ENCODE measurements around the gene SHB. TPM values are rescaled to one million over a fixed set of nuclear protein-coding genes. Genes with fewer than 3 reads are reported as not detected.

The SHB gene
- total RNA-seq, 6 experiments from 2014 or later: 12.0 to 43.1 (median 21.9) TPM

DNA sequence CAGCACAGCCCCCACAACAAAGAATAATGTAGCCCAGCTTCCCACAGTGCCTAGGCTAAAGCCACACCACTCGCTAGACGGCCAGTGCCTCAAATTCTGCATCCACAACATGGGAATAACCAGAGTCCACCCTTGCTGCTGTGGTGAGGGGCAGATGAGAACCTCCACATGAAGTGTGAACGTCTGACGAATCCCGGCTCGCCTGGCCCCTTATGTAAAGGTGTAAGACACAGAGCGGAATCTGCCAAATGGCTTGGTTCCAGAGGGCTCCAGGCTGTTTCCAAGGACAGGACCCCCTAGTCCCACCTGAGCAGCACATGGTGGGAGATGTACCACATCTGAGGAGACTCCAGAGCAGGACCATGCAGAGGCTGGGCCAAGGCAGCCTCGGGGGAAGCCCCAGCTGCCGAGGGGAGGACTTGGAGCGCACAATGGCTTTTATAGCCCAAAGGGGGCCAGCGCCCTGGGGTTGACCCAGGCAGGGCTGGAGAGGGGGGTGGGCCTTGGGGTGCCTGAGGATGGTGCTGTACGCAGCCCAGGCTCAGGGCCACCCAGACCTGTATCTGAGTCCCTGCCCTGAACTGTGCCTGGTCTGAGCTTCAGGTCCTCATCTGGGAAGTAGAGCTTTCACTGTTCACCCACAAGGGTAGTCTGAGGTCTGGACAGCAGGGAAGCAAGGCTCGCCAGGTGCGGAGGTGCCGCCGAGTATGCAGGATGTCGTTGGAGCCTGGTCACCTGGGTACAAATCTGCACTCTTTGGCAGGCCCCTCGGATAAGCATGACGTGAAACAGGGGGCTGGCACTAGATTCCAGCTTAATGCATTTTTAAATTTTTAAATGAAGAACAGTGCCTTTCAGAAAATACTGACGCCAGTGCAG is 140.2 kb downstream of the SHB start:
- ATAC-seq (peak in 1 of 4 donors; percentile 11), DNase-seq (no peak)
- Histone ChIP-seq H3K36me3 (peaks cover 0 to 5% (median 1%) of the 10 kb centered on the region in 4 donors), H3K27ac (peak overlapping the region in 1 of 3 donors; percentile 30), H3K27me3 (no peaks in the 10 kb centered on the region), H3K4me1 (peaks cover 0 to 14% (median 7%) of the 10 kb centered on the region in 4 donors), H3K9me3 (no peaks in the 10 kb centered on the region), H3K4me3 (no peak overlapping the region)
- 83% methylated on average over 2 of the region's 20 CpGs for WGBS (ENCODE audit: insufficient coverage, low coverage, low lambda C conversion rate, missing lambda C conversion rate)
- TF ChIP-seq, protein P1, sequence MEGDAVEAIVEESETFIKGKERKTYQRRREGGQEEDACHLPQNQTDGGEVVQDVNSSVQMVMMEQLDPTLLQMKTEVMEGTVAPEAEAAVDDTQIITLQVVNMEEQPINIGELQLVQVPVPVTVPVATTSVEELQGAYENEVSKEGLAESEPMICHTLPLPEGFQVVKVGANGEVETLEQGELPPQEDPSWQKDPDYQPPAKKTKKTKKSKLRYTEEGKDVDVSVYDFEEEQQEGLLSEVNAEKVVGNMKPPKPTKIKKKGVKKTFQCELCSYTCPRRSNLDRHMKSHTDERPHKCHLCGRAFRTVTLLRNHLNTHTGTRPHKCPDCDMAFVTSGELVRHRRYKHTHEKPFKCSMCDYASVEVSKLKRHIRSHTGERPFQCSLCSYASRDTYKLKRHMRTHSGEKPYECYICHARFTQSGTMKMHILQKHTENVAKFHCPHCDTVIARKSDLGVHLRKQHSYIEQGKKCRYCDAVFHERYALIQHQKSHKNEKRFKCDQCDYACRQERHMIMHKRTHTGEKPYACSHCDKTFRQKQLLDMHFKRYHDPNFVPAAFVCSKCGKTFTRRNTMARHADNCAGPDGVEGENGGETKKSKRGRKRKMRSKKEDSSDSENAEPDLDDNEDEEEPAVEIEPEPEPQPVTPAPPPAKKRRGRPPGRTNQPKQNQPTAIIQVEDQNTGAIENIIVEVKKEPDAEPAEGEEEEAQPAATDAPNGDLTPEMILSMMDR (IDR thresholded peaks at IDR 0.05): no peak
- no peak for TF ChIP-seq POLR2A (IDR thresholded peaks at IDR 0.05)
- intact Hi-C loops (cut with DNase I): loop anchor here (10.0 kb wide), 2 partner anchors 86 to 426 kb away; no protein-coding TSS in a partner anchor

DNA sequence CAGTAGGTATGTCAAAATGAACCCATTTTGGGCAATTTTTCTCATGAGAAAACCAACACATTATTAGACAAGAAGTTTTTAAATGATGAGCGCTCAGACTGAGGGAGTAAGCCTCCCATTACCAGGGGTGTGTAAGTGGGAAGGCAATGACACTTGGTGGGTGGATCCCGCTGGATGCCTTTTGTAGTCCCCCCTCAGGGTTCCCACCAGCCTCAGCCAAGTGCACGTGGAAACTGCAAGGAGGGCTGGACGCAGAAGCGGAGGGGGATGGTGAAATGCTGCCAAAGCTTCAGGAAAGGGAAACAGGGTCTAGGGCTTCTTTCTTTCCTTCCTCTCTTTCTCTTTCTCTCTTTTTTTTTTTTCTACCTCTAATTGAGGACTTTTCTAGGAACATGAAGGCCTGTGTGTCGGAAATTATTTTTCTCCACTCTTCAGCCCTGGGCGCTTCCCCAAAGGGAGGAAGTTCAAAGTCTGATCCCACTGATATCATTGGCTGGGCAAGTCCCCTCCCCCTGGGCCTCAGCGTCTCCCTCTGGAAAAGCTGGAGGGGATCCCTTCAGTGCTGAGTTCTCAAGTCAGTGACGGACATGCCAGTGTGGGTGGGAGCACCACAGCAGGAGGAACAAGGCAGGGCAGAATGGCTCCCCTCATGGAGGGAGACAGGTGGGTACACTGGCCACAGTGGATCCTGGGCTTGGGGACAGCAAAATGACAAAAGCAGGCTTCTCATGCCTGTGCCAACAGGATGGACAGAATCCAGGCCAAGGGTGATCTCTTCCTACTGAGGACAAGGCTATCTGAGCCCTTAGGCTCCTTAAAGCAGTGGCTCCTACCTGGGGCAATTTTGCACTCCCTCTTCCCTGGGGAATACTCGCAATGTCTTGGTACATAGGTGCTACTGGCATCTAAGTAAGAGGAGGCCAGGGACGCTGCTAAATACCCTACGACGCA is 141.2 kb downstream of the SHB start:
- H3K27ac ChIP-seq: peak overlapping the region in 1 of 3 donors; percentile 30
- H3K4me3 ChIP-seq: no peak overlapping the region
- H3K9me3 ChIP-seq: no peaks in the 10 kb centered on the region
- H3K36me3 ChIP-seq: peaks cover 0 to 5% (median 0%) of the 10 kb centered on the region in 4 donors
- H3K4me1 ChIP-seq: peaks cover 0 to 14% (median 7%) of the 10 kb centered on the region in 4 donors
- ATAC-seq (peak; percentile 50 to 87 (median 72)), DNase-seq (peak in 2 of 3 donors; percentile 32 to 67)
- 52% methylated on average over 7 of the region's 13 CpGs for WGBS (ENCODE audit: insufficient coverage, low coverage, low lambda C conversion rate, missing lambda C conversion rate)
- TF ChIP-seq, protein P1 (IDR thresholded peaks at IDR 0.05): no peak
- no peak for TF ChIP-seq POLR2A (IDR thresholded peaks at IDR 0.05)
- intact Hi-C loops (cut with DNase I): loop anchor here (10.0 kb wide), 2 partner anchors 87 to 427 kb away; no protein-coding TSS in a partner anchor
- no peaks in the 10 kb centered on the region for H3K27me3 ChIP-seq

DNA sequence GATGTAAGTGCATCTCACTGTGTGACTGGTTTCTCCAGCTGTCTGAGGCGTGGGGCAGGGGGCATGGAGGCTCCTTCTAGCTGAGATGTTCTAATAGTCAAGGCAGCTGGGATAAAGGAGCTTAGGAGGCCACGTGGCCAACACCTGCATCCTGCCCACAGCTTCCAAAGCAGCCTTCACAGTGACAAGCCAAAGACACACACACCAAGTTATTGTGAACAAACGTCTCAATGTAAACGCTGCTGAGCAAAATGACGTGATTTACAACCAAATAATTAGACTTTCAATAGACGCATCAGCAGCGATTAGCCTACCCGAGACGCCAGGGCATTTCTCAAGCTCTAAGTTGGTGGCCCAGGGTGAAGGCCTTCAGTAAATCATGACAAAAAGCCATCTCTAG is 141.9 kb downstream of the SHB start:
- Histone ChIP-seq H3K4me1 (peaks cover 0 to 14% (median 7%) of the 10 kb centered on the region in 4 donors), H3K27ac (peak overlapping the region in 1 of 3 donors; percentile 30), H3K27me3 (no peaks in the 10 kb centered on the region), H3K9me3 (no peaks in the 10 kb centered on the region), H3K36me3 (peaks cover 0 to 5% (median 0%) of the 10 kb centered on the region in 4 donors), H3K4me3 (no peak overlapping the region)
- intact Hi-C loops (cut with DNase I): loop anchor here (10.0 kb wide), 2 partner anchors 88 to 428 kb away; no protein-coding TSS in a partner anchor
- no peak for TF ChIP-seq POLR2A (IDR thresholded peaks at IDR 0.05)
- TF ChIP-seq, protein P1 (IDR thresholded peaks at IDR 0.05): no peak
- DNase-seq (no peak), ATAC-seq (no peak)
- 71% methylated on average over 3 of the region's 9 CpGs for WGBS (ENCODE audit: insufficient coverage, low coverage, low lambda C conversion rate, missing lambda C conversion rate)

DNA sequence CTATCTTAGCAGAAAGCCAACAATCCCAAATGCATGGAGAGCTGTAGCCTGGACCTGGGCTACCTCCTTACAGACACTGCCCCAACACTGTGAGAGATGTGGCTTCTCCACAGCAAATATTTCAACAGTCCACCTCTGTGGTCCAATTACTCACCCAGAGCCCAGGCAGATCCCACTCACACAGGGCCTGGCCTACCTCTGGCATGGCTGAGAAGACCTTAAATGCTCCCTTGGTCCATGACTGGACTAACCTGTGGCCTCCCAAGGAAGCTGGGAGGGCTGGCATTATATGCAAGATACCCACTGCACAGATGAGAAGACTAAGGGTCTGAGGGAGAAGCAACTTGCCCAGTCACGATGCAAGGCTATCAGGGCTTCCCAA is 142.3 kb downstream of the SHB start:
- DNase-seq (no peak), ATAC-seq (no peak)
- no peak overlapping the region for H3K4me3 ChIP-seq
- no CpG with 5 or more reads among the region's 1 CpG for WGBS (ENCODE audit: insufficient coverage, low coverage, low lambda C conversion rate, missing lambda C conversion rate)
- no peaks in the 10 kb centered on the region for H3K27me3 ChIP-seq
- H3K36me3 ChIP-seq: peaks cover 0 to 5% (median 0%) of the 10 kb centered on the region in 4 donors
- TF ChIP-seq POLR2A (IDR thresholded peaks at IDR 0.05): no peak
- TF ChIP-seq, protein P1 (IDR thresholded peaks at IDR 0.05): no peak
- H3K4me1 ChIP-seq: peaks cover 0 to 14% (median 7%) of the 10 kb centered on the region in 4 donors
- H3K9me3 ChIP-seq: no peaks in the 10 kb centered on the region
- no peak overlapping the region for H3K27ac ChIP-seq
- intact Hi-C loops (cut with DNase I): loop anchor here (10.0 kb wide), 2 partner anchors 88 to 428 kb away; no protein-coding TSS in a partner anchor
